ENCODE measurements around the gene TAS1R3.

DNA sequence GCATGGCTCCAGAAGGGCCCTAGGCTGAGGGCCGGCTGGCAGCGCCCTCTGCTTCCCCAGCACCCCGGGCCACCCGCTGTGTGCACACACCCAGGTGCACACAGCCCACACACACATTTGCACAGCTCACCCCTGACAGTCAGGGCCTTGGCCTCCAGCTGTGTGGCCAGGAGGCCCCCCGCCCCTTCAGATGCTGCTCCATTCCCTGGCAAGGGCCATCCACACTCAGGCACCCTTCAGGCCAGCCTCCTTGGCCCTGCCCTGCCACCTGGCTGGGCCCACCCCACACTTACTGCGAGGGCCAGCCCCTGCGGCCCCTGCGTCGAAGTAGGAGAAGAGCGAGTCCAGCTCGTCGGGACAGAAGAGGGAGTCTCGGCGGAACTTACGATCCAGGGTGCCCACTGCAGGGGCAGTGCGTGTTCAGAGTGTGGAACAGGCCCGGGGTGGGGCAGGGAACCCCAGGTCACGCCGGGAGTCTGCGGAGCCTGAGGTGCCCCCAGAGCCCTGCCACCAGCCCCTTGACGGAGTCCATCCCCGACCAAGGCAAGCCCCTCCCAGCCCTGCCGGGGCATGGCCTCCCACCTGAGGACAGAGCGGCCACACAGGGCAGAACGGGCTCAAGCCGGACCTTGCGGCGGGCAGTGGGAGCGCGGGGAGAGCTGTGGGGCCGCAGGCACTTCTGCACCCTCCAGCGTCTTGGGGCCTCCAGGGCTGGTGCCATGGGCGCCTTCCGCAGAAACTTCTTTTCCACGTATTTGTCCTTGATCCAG, 35.7 kb upstream of the TAS1R3 start:
- TF ChIP-seq, protein P1, sequence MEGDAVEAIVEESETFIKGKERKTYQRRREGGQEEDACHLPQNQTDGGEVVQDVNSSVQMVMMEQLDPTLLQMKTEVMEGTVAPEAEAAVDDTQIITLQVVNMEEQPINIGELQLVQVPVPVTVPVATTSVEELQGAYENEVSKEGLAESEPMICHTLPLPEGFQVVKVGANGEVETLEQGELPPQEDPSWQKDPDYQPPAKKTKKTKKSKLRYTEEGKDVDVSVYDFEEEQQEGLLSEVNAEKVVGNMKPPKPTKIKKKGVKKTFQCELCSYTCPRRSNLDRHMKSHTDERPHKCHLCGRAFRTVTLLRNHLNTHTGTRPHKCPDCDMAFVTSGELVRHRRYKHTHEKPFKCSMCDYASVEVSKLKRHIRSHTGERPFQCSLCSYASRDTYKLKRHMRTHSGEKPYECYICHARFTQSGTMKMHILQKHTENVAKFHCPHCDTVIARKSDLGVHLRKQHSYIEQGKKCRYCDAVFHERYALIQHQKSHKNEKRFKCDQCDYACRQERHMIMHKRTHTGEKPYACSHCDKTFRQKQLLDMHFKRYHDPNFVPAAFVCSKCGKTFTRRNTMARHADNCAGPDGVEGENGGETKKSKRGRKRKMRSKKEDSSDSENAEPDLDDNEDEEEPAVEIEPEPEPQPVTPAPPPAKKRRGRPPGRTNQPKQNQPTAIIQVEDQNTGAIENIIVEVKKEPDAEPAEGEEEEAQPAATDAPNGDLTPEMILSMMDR (IDR thresholded peaks at IDR 0.05): no peak
- TF ChIP-seq, protein P2, sequence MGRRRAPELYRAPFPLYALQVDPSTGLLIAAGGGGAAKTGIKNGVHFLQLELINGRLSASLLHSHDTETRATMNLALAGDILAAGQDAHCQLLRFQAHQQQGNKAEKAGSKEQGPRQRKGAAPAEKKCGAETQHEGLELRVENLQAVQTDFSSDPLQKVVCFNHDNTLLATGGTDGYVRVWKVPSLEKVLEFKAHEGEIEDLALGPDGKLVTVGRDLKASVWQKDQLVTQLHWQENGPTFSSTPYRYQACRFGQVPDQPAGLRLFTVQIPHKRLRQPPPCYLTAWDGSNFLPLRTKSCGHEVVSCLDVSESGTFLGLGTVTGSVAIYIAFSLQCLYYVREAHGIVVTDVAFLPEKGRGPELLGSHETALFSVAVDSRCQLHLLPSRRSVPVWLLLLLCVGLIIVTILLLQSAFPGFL (CRISPR knock-in tag; IDR thresholded peaks at IDR 0.05; ENCODE audit: borderline replicate concordance): no peak
- no peak for TF ChIP-seq SP1 (CRISPR knock-in tag; conservative IDR thresholded peaks at IDR 0.05)
- no peak for TF ChIP-seq ELF4 (CRISPR knock-in tag; IDR thresholded peaks at IDR 0.05; ENCODE audit: low read depth)
- TF ChIP-seq, protein P3, sequence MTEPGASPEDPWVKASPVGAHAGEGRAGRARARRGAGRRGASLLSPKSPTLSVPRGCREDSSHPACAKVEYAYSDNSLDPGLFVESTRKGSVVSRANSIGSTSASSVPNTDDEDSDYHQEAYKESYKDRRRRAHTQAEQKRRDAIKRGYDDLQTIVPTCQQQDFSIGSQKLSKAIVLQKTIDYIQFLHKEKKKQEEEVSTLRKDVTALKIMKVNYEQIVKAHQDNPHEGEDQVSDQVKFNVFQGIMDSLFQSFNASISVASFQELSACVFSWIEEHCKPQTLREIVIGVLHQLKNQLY (CRISPR knock-in tag; IDR thresholded peaks at IDR 0.05): no peak
- TF ChIP-seq, protein P4, sequence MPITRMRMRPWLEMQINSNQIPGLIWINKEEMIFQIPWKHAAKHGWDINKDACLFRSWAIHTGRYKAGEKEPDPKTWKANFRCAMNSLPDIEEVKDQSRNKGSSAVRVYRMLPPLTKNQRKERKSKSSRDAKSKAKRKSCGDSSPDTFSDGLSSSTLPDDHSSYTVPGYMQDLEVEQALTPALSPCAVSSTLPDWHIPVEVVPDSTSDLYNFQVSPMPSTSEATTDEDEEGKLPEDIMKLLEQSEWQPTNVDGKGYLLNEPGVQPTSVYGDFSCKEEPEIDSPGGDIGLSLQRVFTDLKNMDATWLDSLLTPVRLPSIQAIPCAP (CRISPR knock-in tag; IDR thresholded peaks at IDR 0.05): no peak

Measured in WTC11 (cell line).